GM06990 (cell line): Measurements from ENCODE around the gene TGM2.

Source experiments
- DNase-seq: peaks from one replicate; pipeline ENCODE4 v3.0.0-alpha.2; 2011; ENCODE audit not compliant: insufficient read length; ENCODE audit errors: extremely low read depth
- H3K27me3 ChIP-seq: replicated peaks from 2 replicates; pipeline ENCODE4 v1.6.0; 2011; ENCODE audit warnings: low read length; ENCODE audit not compliant: control insufficient read depth, insufficient read depth
- H3K36me3 ChIP-seq: 2 replicates; pipeline ENCODE4 v1.5.1; 2011; ENCODE audit warnings: low read length; ENCODE audit not compliant: control insufficient read depth, insufficient read depth
- H3K4me3 ChIP-seq: replicated peaks from 2 replicates; pipeline ENCODE4 v1.5.1; 2011; ENCODE audit warnings: low read depth, mild to moderate bottlenecking, control low read depth, low read length
- CTCF ChIP-seq: IDR thresholded peaks from 2 replicates; pipeline ENCODE4 v1.5.1; 2011; ENCODE audit warnings: low read length, control low read depth, mild to moderate bottlenecking, inconsistent platforms; ENCODE audit not compliant: insufficient read depth, poor library complexity, severe bottlenecking

Gene TGM2

GRCh38 chr20:38211200-38212097, 46.4 kb upstream of the TGM2 start:
- Histone ChIP-seq H3K36me3 (no peaks in the 10 kb centered on the region), H3K4me3 (no peak overlapping the region)
- TF ChIP-seq CTCF: no peak

GRCh38 chr20:38210741-38211140, 45.7 kb upstream of the TGM2 start:
- Histone ChIP-seq H3K36me3 (no peaks in the 10 kb centered on the region), H3K4me3 (no peak overlapping the region), H3K27me3 (no peaks in the 10 kb centered on the region; the same call in 1 of the 2 replicates)
- no peak for TF ChIP-seq CTCF
- no peak for DNase-seq

More at GRCh38 chr20:38211200-38212097, 46.4 kb upstream of the TGM2 start:
- H3K27me3 ChIP-seq: no peaks in the 10 kb centered on the region; the same call in 1 of the 2 replicates
- no peak for DNase-seq

- H3K27me3 ChIP-seq: no peaks in the 10 kb centered on the region; the same call in 1 of the 2 replicates
- H3K36me3 ChIP-seq: no peaks in the 10 kb centered on the region
- no peak for DNase-seq
- TF ChIP-seq CTCF: no peak
- H3K4me3 ChIP-seq: no peak overlapping the region
Observed at GRCh38 chr20:38209736-38210405, 44.8 kb upstream of the TGM2 start.

- Histone ChIP-seq H3K36me3 (no peaks in the 10 kb centered on the region), H3K4me3 (no peak overlapping the region), H3K27me3 (no peaks in the 10 kb centered on the region; the same call in 1 of the 2 replicates)
- no peak for DNase-seq
- no peak for TF ChIP-seq CTCF
Observed at GRCh38 chr20:38209054-38209675, 44.1 kb upstream of the TGM2 start.

GRCh38 chr20:38208523-38208922, 43.5 kb upstream of the TGM2 start:
- Histone ChIP-seq H3K36me3 (no peaks in the 10 kb centered on the region), H3K4me3 (no peak overlapping the region), H3K27me3 (no peaks in the 10 kb centered on the region; the same call in 1 of the 2 replicates)
- no peak for TF ChIP-seq CTCF
- DNase-seq: no peak
